ENCODE data around the gene SEMA6A.

- TF ChIP-seq, protein P1, sequence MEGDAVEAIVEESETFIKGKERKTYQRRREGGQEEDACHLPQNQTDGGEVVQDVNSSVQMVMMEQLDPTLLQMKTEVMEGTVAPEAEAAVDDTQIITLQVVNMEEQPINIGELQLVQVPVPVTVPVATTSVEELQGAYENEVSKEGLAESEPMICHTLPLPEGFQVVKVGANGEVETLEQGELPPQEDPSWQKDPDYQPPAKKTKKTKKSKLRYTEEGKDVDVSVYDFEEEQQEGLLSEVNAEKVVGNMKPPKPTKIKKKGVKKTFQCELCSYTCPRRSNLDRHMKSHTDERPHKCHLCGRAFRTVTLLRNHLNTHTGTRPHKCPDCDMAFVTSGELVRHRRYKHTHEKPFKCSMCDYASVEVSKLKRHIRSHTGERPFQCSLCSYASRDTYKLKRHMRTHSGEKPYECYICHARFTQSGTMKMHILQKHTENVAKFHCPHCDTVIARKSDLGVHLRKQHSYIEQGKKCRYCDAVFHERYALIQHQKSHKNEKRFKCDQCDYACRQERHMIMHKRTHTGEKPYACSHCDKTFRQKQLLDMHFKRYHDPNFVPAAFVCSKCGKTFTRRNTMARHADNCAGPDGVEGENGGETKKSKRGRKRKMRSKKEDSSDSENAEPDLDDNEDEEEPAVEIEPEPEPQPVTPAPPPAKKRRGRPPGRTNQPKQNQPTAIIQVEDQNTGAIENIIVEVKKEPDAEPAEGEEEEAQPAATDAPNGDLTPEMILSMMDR (IDR thresholded peaks at IDR 0.05): no peak
- TF ChIP-seq POLR2A (IDR thresholded peaks at IDR 0.05) (no peak), EP300 (IDR thresholded peaks at IDR 0.05) (no peak), POLR2AphosphoS5 (IDR thresholded peaks at IDR 0.05) (no peak)
Observed at GRCh38 chr5:116542619-116543018, 32.0 kb downstream of the SEMA6A start.

Data from sigmoid colon (tissue), 4 donors.